GM19463 (cell line): ENCODE measurements around the gene SARDH.

Source experiments
- ATAC-seq: cut with Tn5 transposase; IDR thresholded peaks from one replicate; pipeline ENCODE4 v1.9.1; 2021; ENCODE audit warnings: mild to moderate bottlenecking, moderate library complexity; ENCODE audit not compliant: unreplicated experiment

The SARDH gene

DNA sequence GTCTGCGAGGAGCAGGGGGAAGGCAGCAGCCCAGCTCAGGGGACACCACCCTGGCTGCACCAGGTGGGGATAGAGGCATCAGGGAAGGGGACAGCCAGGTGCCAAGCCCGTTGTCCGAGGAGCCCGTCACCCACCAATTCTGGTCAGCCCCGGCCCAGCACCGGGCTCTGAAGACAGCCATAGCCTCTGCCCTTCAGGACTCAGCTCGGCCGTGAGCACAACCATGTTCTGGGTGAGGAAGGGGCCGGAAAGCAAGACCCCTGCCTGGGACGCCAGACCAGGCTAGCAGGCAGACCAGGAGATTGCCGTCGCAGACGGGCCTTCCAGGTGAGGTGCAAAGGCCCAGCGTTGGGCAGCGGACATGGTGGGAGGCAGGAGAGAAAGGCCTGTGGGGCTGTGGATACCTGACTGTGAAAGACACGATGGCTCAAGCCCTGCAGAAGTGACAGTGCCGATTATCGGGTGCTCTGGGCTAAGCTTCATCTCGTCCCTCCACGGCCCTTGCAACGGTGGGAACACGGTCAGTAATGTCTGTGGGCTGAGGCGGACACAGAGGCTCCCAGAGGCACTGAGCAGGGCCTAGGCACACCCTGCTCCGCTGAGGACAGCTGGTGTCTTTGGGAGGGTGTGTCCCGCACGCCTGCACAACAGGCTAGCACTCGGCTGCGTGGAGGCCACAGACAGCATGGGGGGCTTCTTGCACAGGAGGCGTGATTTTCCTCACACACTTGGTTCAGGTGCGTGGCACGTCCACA is 65.5 kb downstream of the SARDH start:
- no peak for ATAC-seq

DNA sequence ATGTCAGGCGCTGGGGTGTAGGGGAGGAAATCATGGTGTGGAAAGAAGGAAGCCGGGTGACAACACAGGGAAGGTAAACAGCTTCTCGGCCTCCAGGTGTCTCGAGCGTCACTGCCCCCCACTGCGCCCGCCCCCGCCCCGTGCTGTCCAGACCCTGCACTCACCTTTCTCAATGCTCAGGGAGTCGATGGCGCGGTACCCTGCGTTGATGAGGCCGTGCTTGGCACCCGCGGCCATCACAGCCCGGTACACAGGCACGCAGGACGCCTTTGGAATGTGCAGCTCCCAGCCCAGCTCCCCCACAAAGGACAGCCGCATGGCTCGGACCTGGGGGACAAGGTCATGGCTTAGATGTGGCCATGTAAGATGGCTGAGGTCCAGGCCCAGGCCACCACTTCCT is 66.8 kb downstream of the SARDH start:
- no peak for ATAC-seq

DNA sequence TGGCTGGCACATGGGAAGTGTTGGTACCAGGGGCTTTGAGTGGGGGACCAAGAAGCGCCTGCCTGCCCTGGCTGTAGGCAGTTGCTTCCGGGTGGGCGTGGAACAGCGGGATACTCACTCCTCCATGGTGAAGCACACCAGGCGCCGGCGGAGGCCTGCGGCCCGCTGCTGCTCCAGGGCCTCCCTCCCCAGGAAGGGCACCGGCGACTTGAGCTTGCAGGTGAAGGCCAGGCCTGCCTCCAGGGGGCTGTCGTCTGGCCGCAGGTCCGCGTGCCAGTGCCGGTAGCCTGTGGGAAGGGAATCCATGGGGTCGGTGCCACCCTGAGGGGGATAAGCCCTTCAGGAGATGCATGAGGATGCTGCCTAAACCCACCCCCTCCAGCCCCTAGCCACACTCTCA is 67.7 kb downstream of the SARDH start:
- ATAC-seq, result no peak

DNA sequence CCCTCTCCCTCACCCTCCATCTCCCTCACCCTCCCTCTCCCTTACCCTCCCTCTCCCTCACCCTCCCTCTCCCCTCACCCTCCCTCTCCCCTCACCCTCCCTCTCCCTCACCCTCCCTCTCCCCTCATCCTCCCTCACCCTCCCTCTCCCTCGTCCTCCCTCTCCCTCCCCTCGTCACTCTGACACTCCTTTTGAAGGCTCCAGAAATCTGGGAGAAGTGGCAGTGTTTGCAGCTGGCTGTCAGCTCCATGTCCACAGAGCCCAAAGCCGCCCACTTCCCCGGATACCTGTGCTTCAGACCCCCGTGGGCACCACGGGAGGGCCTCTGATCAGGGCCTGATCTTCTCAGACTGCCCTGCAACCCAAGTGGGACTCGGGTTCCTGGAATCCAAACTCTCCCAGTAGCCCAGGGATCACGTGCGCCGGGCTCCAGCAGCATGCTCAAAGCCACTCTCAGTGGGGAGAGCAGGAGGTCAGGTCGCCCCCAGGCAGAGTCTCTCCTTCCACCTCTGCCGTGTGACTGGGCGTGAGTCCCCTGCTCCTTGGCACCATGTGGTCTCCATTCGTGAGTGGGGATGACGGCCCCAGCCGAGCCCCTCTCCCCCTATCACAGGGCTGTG is 68.9 kb downstream of the SARDH start:
- no peak for ATAC-seq

DNA sequence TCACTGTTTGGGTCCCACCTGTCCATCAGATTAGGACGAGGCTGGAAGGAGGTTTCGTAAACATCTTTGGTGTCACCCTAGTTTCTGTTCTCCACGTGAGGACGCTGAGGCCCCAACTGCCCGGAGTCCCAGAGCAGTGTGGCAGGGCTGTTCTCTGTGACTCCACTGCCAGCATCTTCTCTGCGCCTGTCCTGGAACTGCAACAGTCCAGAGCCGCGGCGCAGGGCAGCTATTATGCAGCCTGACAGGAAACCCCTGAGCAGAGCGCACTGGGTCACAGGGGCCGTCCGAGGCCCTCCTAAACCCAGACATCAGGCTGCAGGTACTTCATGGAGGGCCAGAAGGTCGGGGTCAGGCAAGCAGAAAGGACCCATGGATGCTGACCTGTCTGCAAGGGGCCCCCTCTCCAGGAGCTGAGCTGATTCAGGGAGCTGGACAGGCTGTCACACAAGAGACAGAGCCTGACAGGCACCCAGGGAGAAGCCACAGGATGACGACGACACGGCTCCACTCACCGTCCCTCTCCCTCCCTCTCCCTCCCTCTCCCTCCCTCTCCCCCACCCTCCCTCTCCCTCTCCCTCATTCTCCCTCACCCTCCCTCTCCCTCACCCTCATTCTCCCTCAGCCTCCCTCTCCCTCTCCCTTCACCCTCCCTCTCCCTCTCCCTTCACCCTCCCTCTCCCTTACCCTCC is 70.2 kb downstream of the SARDH start:
- ATAC-seq, result no peak

DNA sequence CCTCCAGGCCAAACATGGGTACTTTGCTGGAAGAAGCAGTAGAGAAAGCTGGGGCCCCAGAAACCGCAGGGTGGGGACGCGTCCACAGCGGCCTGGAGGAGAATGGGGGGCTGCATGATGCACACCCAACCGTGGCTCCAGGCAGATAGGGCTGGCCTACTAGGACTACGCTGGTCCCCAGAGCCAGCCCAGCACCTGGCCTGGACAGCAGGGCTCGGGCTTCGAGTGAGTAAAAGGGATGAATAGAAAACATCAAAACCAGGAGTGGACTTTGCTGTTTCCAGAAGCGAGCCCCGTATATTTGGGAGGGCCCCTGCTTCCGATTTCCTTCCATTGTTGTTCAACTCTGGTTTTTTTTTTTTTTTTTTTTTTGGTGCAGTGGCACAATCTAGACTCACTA is 71.3 kb downstream of the SARDH start:
- no peak for ATAC-seq

DNA sequence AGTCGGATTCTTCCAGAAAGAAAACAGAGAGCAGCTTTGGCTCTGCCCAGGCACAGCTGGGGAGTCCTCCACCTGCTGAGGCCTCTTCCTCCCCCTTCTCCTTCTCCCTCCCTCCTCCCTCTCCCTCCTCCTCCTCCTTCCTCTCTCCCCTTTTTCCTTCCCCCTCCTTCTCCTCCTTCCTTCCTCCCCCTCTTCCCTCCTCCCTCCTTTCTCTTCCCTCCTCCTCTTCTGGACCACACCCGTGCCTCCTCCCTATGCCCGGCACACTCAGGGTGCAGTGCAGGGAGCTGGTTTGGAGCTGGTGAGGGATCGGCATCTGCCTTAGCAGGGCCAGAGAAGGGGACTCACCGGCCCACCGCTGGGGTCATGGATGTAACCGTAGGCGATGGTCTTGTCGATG is 71.8 kb downstream of the SARDH start:
- ATAC-seq, result no peak

DNA sequence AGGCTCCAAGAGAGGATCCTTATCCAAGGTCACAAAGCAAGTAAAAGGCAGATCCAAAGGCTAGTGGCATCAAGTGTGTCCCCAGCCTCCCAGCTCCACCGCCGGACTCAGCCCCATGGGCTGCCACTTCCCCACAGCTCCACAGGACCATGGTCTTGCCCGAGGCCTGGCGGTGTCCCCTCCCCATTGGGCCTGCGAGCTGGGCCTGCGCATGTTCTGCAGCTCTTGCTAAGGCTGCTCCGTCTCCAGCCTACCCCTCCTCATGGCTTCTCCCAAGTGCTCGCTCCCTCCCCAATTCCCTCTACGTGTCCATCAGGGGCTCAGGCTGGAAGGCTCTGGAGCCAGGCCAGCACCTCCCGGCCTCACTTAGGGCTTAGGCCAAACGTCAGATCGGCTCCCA is 72.6 kb downstream of the SARDH start:
- no peak for ATAC-seq

DNA sequence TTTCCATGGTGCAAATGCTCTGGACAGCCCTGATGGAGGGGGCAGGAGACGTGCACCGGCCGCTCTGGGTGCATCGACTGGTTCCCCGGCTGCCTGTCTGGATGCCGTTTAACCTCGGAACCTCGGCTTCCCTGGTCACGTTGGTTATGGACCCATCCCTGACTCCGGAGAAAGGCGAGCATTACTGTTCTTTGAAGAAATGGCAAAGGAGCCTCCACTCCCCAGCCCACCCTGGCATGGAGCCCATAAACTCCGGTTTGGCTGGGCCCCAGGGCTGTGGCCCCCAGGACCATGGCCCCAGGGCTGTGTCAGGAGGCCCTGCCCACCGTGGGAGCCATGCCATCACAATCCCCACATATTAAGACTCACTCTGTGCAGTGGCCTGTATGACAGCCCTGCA is 73.1 kb downstream of the SARDH start:
- ATAC-seq, result no peak

DNA sequence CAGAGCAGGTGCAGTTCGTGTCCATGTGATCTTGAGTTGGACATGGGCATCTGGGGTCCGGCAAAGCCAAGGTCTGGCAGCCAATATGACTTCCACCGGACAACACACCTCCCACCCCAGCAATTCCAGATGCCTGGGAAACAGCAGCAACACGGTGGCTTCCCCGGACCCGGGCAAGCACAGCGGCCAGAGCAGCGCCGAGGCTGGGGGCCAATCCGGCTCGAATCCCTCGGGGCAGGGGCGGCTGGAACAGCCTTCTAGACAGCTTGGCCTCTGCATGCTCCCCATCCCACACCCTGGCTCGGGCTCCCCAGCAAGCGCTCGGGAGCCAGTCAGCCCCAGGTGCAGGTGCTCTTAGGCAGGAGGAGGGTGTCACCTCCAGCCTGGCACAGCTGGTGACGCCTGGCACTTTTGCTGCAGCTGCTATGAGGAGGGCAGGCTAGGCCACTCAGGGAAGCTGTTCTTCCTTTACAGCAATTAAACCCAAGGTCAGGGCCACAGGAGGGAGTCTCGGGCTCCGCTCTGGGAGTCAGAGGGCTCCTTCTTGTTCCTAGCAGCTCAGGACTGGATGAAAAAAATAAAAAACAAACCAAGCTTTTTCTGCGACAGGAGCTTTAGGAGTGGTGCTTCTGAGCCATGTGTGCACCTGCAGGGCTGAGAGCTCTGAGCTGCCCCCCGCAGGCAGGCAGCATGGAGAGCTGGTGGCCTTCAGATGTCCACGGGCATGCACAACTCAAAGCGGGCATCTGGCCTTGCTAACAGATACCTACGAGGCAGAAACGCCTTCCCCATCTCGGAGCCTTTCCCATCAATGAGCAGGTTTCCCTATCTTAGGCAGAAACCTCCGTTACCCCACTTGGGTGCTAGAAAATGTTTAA is 73.7 kb downstream of the SARDH start:
- no peak for ATAC-seq

DNA sequence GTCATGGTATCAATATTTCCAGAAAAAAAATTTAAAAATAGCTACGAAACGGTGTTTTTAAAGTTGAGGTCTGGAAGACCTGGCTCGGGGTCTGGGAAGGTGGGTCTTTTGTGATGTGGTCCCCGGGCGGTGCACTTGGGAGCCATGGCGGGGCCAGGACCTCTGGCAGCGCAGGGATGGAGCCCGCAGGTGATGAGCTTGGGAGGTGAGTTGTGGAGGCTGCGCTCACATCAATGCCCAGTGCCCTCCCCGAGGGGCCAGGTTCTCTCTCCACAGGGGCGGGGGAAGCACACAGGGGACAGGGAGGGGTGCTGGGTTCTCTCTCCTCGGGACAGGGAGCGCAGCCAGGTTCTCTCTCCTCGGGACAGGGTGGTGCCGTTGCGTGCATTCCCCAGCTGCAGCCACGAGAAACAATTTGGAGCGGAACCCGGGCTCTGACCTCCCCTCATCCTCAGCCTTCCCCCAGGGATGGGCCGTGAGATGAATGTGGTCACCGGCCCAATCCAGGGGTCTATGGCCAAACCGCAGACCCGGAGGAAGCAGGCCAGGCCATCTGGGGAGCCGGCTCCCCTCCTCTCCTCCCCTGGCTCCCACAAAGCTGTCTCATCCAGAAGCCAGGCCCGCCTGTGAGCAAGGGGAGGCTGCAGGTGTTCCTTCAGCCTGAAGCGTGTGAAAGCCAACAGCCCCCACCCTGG is 76.2 kb downstream of the SARDH start:
- no peak for ATAC-seq

DNA sequence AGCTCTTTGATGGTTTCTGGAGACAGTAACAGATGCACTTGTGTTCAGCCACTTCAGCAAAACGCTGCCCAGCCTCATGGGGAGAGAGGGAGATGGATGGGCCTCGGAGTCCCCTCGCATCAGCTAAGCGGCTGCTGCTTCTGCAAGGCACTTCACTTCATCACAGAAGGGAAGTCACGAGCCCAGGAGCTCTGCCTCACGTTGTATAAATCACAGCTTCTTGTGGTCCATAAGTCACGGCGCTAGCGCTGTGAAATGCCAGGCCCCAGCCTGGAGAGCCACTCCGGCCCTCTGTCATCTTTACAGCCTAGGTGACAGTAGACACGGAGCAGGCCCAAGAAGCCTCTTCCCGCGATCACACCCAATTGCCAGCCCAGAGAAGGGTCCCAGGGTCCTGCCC is 78.6 kb downstream of the SARDH start:
- ATAC-seq, result no peak

DNA sequence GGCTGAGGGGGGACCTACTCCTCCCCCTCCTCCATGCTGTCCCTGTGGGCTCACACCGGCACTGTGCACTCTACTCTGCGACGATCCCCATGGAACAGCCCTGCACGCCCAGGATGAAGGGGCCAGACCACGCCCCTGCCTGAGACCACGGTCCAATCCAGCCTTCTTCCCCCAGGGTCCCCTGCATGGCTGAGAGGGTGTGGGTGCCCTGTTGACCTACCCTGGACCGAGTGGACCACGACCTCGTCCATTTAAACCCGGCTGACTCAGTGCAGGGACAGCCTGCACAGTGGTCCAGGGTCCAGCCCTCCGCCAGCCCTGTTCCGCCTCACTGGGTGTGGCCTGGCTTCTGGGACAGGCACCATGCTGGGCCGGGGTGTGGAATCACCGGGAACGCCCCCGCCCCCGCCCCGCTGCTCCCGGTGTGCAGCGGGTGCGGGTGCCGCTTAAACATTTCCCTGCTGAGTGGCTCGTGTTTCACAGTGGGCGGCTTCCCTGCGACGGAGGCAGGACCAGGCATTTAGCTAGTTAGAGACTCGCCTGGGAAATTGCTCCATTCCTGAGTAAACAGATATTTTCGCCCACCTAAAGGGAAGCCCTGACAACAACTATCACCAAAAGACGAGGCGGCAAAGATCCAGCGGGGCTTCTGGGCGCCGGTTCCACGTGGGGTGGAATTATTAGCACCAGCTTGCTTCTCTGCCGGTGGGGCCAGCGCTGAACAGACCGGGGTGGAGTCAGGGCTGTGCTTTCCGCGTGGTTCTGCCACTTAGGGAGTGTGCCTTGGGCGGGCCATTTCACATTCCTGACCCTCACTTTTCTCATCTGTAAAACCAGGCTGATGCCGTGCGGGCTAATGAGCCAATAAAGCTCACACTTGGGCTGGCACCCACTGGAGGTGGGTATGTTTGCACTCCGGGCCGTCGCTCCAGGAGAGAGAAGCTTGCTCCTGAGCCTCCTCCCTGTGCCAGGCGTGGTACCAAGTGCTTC is 79.4 kb downstream of the SARDH start:
- no peak for ATAC-seq

DNA sequence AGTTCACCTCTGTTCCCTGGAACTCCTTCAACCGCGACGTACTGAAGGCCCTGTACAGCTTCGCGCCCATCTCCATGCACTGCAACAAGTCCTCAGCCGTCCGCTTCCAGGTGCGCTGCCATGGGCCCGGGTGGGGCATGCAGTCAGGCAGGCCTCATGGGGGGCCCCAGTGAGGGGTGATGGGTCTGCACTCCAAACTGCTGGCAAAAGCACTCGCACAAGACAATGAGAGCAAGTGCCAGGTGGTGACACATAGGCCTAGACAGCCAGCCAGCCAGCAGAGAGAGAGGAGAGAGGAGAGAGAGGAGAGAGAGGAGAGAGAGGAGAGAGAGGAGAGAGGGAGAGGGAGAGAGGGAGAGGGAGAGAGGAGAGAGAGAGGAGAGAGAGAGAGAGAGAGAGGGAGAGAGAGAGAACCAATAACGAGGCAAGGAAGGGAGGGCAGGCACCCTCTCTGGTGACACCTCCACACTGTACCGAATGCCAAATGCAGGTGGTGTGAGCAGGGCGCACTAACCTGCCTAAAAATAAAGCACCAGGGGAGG is 81.0 kb downstream of the SARDH start:
- no peak for ATAC-seq

DNA sequence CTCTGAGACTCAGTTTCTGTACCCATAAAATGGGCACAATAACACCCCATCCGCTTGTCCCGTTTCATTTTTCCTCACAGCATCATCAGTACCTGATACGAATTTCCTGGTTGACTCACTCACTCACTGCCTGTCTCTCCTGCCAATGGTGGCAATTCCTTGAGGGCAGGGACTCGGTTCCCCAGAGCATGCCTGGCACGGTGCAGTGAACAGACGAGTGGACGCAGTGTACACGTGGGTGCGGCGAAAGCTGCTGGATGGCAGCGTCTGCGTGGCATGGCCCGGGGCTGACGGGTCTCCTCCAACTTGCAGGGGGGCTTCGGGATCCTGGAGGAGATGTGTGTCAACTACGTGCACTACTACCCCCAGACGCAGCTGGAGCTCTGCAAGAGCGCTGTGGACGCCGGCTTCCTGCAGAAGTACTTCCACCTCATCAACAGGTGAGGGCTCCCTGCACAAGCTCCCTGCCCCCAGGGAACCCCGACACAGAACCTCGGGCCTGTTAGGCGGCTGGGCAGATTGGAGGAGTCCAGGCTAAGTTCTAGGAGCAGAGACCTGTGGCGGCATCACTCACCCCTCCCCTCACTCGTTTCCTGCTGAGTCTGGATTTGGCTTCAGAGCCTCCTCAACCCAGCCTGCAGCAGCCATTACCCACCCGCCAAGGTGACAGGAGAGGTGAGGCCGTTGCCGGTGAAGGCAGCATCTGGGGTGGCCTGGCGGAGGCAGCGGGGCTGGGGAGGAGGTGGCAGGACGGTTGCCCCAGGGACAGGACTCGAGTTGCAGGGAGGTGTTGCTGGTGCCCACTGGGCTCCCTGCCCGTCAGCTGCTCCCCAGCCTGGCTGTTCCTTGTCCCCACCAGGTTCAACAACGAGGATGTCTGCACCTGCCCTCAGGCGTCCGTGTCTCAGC is 81.7 kb downstream of the SARDH start:
- ATAC-seq, result no peak

DNA sequence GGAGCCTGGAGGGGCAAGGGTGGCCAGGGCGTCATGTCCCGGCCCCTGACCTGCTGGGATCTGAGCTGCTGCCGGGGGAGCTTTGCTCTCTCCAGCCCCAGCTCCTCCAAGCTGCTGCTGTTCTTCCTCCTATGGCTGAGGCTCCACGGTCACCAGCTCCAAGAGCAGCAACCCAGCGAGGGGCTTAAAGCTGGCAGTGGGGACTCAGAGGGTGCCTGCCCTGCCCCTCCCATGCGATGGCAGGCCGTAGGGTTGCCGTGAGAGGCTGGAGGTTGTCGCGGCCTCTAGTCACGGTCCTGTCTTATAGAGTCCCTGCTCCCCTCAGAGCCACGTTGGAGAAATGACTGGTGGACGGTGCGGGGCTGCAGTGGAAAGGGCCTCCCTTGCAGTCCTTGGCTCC is 82.5 kb downstream of the SARDH start:
- no peak for ATAC-seq

DNA sequence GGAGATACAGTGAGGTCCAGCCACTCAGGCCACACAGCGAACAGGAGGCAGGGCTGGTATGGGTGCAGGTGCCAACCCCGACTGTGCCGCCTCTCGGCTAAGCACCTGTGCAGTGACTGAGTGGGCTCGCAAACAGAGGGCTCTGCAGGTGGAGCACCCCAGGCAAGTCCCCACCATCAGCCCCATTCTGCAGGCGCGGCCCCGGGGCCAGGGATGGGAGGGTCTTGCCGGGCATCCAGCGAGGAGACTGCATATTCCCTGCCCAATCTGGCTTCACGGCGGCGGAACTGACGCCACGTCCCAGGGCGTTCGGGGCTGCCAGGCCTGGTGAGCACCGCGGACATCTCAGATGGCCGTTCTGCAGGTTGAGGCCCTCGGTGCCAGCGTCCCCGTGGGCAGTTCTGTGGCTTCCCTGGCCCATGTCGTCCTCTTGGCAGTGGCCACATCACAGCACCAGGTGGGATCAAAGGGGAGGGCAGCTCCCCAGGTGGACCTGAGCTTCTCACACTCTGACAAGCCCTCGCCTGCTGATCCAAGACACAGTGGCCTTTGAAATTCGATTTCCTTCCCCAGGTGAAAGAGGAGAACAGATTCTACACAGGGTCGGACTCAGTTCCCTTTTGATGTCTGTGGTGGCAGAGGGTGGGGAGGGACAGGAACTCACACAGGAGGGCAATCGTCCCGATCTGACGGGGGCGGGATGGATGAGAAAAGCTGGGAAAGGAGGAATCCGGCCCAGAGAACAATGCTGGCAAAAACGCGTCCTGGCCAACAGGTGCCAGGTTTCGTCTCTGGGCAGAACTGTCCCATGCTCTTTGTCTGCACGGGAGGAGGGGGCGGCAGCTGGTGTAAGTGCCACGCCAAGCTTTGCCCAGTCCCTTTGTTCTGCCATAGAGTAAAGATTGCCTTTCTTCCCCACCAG is 83.2 kb downstream of the SARDH start:
- no peak for ATAC-seq
